ENCODE data around the gene EIF3I.

DNA sequence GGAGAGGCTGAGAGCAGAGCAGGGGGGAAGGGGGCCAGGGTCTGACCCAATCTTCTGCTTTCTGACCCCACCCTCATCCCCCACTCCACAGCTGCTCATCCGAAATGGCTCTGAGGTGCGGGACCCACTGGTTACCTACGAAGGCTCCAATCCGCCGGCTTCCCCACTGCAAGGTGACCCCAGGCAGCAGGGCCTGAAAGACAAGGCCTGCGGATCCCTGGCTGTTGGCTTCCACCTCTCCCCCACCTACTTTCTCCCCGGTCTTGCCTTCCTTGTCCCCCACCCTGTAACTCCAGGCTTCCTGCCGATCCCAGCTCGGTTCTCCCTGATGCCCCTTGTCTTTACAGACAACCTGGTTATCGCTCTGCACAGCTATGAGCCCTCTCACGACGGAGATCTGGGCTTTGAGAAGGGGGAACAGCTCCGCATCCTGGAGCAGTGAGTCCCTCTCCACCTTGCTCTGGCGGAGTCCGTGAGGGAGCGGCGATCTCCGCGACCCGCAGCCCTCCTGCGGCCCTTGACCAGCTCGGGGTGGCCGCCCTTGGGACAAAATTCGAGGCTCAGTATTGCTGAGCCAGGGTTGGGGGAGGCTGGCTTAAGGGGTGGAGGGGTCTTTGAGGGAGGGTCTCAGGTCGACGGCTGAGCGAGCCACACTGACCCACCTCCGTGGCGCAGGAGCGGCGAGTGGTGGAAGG lies 52.6 kb downstream of the EIF3I start:
- TF ChIP-seq EP300 (IDR thresholded peaks at IDR 0.05; ENCODE audit: borderline replicate concordance), result no peak
- TF ChIP-seq TAF1 (IDR thresholded peaks at IDR 0.05; ENCODE audit: low read depth), result no peak
- TF ChIP-seq RAD21 (IDR thresholded peaks at IDR 0.05; ENCODE audit: low read depth), result no peak
- TF ChIP-seq MAX (IDR thresholded peaks at IDR 0.05), result no peak
- TF ChIP-seq, protein P1, sequence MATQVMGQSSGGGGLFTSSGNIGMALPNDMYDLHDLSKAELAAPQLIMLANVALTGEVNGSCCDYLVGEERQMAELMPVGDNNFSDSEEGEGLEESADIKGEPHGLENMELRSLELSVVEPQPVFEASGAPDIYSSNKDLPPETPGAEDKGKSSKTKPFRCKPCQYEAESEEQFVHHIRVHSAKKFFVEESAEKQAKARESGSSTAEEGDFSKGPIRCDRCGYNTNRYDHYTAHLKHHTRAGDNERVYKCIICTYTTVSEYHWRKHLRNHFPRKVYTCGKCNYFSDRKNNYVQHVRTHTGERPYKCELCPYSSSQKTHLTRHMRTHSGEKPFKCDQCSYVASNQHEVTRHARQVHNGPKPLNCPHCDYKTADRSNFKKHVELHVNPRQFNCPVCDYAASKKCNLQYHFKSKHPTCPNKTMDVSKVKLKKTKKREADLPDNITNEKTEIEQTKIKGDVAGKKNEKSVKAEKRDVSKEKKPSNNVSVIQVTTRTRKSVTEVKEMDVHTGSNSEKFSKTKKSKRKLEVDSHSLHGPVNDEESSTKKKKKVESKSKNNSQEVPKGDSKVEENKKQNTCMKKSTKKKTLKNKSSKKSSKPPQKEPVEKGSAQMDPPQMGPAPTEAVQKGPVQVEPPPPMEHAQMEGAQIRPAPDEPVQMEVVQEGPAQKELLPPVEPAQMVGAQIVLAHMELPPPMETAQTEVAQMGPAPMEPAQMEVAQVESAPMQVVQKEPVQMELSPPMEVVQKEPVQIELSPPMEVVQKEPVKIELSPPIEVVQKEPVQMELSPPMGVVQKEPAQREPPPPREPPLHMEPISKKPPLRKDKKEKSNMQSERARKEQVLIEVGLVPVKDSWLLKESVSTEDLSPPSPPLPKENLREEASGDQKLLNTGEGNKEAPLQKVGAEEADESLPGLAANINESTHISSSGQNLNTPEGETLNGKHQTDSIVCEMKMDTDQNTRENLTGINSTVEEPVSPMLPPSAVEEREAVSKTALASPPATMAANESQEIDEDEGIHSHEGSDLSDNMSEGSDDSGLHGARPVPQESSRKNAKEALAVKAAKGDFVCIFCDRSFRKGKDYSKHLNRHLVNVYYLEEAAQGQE (IDR thresholded peaks at IDR 0.05; ENCODE audit: low read depth), result no peak
